ENCODE measurements around the gene RHBDF2.
"Not testable (repeated sequence)": the region's sequence is repeated elsewhere in the genome, so short reads cannot be mapped to it uniquely, and the experiment has no call there.

RHBDF2 gene

DNA sequence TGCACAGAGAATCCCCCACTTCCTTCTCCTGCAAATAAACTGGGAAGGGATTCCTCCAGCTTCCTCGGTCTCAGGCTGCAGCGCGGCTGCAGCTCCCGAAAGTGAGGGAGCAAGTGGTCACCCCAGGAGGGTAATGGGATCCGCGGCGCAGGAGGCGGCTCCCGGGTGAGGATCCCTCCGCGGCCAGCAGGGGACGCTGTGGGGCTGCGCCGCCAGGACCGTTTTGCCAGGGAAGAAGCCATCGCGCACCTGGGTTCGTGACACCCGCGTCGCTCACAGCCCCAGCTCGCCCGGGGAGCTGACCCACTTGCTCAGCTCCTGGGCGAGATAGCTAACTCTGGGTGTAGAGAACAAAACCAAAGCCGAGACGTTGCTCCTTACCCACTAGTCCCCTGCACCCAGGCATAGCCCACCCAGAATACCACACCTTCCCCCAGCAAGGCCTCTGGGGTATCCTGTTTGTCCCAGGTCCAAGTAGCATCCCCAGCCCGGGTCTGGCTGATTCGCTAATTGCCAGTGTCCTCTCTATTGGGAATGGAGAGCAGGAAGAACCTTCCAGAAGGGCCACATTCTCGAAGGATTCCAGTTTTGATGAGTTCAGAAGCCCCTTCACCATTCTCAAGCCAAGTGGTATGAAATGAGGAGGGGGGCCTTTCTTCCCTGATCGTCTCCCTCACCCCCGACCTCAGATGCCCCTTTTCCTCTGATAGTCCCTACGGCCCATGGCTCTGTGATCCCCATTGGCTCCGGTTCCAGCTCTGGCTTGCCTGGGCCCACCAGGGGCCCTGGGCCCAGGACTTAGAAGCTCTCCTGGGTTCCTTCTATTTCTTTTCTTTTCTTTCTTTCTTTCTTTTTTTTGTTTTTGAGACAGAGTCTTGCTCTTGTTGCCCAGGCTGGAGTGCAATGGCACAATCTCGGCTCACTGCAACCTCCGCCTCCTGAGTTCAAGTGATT is 22.1 kb upstream of the RHBDF2 start:
- DNase-seq = peak; percentile 43 to 62

DNA sequence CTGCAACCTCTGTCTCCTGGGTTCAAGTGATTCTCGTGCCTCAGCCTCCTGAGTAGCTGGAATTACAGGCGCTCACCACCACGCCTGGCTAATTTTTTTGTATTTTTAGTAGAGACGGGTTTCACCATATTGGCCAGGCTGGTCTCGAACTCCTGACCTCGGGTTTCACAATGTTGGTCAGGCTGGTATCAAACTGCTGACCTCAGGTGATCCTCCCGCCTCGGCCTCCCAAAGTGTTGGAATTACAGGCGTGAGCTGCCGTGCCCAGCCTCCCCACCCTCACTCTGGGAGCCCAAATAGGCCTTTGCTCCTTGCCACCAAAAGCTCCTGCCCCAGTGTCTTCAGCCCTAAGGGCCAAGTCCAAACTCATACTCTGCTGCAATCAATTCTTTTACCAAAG is 20.5 kb upstream of the RHBDF2 start:
- DNase-seq = not testable (repeated sequence)

DNA sequence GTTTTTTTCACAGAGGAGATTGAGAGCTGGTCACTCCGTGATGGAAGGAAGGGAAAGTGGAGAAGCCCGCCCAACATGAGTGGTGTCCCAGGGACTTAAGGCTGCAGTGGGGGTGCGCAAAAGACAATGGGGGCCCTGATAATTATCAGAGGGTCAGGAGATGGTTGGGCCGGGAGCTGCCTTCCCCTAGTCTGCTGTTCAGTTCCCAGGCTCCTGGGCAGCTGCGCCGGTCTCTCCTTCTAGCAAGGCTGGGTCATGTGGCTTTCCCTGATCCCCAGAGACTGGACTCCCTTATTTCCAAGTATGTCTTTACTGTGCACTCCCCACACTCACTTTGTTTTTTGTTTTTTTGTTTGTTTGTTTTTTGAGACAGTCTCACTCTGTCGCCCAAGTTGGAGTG is 20.0 kb upstream of the RHBDF2 start:
- no peak for DNase-seq

DNA sequence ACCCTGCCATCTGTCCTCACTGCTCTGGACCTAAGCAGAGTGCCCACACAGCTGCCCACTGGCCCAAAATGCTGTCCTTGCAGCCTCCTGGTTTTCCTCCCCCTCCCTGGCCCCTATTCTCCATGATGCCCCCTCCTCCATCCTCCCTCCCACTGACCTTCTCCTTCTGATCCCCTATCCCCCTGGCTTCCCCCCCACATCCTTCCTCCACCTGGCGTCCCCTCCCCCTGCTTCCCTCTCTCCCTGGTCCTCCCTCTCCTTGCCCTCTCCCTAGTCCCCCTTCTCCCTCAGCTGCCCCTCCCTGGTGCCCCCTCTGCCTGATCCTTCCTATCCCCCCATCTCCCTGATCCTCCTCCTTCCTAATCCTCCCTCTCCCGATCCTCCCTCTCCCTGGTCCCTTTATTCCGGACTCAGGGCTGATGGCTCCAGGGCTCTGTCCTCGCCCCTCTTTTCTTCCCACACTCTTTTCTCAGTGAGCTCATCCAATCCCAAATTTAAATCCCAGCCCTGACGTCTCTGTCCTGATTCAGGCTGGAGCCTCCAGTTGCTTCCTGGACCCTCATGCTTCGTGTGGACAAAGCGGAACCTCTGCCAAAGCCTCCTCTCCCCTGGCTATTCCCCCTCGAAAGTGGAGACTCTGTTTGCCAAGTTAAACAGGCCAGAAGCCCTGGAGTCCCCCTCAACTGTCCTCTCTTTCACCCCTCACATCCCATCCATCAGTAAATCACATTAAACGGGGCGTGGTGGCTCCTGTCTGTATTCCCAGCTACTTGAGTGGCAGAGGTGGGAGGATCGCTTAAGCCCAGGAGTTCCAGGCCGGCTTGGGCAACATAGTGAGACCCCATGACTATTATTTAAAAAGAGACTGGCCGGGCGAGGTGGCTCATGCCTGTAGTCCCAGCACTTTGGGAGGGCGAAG is 18.1 kb upstream of the RHBDF2 start:
- no peak for DNase-seq

DNA sequence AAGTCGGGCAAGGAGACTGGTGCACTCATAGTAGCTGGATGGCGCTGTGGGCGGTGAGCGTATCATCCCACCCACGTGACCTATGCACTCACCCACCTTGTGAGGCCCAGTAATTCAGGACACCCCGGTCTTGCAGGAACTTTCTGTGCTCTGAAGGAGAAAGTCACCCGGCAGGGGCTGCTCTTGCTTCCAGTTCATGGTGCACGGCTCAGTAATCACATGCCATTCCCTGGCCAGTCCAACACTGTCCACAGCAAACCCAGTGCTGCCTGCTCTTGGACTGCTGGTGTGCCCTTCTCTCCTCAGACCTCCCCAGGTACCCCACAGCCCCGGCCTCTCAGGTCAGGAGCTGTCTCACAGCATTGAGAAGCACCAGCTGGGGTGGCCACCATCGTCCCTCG is 16.4 kb upstream of the RHBDF2 start:
- no peak for DNase-seq

DNA sequence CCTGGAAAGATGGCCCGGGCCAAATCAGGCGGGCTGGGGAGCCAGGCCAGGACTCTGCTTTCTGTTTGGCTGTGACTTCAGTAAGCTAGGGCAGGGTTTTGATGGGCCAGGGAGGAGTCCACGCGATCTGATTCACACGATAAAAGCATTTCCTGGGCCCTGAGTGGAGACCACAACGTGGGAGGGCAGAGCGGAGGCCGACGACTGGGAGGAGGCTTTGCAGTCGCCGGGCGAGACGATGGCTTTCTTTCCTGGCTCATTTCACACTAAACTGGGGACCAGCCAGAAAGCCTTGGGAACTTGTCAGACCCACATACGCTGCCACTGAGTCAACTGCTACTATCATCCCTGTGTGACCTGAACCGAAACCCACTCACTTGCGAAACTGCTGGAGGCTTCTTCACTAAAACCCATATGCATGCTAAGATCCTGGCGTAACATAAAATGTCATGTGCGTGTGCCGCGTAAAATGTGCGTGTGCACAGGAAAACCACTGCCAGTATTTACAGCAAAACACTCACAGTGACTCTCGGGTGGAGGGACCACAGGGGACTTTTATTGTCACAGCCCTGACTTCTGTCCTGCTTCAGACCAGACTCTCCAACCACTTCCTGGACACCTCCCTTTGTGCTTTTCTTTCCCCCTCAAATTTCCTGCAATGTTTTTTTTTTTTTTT is 14.2 kb upstream of the RHBDF2 start:
- DNase-seq = no peak

DNA sequence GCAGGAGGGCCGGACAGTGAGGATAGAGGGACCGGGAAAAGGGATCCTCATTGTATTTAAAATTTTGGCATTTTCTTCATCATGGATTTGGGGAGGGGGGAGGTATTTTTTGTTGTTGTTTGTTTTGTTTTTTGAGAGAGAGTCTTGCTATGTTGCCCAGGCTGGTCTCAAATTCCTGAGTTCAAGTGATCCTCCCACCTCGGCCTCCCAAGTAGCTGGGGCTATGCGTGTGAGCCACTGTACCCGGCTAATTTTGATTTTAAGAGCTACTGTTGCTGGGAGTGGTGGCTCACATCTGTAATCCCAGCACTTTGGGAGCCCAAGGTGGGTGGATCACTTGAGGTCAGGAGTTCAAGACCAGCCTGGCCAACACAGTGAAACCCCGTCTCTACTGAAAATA is 13.1 kb upstream of the RHBDF2 start:
- DNase-seq = not testable (repeated sequence)

DNA sequence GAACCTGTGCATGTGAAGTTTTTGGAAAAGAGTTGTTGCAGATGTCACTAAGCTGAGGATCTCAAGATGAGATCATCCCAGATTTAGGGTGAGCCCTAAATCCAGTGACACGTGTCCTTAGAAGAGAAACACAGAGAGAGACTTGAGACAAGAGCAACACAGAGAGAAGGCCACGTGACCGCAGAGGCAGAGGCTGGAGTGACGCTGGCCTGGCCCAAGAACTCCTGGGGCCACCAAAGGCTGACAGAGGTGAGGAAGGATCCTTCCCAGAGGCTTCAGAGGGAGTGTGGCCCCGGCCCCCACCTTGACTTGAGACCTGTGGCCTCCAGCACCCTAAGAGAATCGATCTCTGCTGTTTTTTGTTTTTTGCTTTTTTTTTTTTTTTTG is 12.1 kb upstream of the RHBDF2 start:
- no peak for DNase-seq

DNA sequence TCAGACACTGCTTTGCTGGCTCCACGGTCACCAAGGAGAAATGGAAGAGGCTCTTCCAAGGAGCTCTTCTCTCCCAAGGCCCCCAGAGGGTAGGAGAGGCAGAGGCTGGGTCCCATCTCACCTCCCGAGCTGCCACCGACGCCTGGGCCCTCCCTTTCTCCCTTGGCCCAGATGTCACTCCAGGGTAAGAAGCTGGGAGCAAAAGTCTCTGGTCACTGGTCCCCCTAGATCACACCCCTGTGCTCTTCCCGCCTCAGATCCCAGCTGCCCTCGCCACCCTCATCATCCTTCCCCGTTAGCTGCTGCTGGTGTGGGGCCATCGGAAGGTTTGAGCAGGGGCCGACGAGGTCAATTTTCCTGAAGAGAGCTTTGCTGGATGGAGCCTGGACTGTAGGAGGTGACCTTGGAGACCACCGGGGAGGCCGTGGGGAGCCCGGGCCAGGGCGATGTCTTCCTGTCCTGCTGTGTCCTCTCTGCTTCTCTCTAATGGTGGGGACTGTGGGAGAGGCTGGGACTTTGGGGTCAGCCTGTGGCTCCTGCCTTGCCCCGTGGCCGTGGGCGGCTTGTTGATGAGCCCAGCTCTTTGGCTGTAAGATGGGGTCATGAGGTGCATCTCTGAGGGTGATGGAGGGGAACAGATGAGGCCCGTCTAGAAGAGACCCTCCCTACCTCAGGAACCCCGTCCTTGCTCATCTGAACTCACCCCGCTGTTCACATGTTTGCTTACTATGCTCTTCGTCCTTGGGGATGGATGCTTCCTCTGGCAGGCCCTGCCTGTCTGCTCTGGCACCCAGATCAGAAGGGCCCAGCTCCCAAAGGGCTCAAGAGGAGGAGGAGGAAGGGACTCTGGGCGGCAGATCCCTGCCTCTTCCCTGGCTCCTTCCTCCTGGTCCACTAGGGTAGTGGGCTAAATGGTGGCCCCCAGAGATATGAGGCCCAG is 11.4 kb upstream of the RHBDF2 start:
- no peak for DNase-seq

DNA sequence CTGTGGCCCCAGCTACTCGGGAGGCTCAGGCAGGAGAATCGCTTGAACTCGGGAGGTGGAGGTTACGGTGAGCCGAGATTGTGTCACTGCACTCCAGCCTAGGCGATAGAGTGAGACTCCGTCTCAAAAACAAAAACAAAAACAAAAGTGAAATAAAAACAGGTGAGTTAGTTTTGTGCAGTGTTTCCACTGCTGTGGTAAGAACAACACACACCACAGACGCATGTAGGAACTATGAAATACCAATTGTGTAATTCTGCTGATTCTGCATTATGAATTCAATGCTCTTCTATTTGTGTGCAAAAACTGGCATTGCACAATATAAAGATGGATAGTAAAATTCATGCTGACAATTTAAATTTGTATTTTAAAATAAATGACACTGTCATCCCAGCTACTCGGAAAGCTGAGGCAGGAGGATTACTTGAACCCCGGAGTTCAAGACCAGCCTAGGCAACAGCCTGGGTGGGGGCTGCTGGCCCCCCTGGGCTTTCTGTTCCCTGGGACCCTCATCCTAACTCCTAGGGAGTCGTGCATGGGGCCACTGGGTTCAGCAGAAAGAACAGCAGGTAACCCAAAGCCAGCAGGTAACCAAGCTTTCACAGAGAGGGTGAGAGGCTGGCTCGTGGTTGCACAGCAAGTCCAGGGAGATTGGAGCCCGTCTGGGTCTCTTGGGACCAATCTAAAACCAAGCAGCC is 10.6 kb upstream of the RHBDF2 start:
- DNase-seq = no peak

DNA sequence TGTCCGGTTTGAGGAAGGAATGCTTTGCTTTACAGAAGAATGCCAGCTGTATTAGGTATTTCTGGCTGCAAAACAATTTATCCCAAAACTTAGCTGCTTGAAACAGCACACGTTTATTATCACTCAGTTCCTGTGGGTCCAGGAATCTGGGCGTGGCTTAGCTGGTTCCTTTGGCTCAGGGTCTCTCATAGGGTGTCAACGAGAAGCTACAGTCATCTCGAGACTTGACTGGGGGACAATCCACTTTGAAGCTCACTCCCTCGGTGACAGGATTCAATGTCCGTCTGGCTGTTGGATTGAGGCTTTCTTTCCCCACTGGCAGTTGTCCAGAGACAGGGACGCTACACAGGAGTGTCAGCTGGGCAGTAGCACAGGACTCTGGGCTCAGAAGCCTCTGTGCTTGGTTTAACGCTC is 9.6 kb upstream of the RHBDF2 start:
- DNase-seq = no peak

DNA sequence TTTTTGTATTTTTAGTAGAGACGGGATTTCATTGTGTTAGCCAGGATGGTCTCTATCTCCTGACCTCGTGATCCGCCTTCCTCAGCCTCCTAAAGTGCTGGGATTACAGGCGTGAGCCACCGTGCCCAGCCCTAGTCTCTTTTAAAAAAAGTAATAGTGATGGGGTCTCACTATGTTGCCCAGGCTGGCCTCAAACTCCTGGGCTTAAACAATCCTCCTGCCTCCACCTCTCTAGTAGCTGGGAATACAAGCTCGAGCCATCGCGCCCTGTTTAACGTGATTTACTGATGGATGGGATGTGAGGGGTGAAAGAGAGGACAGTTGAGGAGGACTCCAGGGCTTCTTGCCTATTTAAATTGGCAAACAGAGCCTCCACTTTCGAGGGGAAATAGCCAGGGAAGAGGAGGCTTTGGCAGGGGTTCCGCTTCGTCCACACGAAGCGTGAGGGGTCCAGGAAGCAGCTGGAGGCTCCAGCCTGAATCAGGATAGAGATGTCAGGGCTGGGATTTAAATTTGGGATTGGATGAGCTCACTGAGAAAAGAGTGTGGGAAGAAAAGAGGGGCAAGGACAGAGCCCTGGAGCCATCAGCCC is 7.3 kb upstream of the RHBDF2 start:
- not testable (repeated sequence) for DNase-seq

DNA sequence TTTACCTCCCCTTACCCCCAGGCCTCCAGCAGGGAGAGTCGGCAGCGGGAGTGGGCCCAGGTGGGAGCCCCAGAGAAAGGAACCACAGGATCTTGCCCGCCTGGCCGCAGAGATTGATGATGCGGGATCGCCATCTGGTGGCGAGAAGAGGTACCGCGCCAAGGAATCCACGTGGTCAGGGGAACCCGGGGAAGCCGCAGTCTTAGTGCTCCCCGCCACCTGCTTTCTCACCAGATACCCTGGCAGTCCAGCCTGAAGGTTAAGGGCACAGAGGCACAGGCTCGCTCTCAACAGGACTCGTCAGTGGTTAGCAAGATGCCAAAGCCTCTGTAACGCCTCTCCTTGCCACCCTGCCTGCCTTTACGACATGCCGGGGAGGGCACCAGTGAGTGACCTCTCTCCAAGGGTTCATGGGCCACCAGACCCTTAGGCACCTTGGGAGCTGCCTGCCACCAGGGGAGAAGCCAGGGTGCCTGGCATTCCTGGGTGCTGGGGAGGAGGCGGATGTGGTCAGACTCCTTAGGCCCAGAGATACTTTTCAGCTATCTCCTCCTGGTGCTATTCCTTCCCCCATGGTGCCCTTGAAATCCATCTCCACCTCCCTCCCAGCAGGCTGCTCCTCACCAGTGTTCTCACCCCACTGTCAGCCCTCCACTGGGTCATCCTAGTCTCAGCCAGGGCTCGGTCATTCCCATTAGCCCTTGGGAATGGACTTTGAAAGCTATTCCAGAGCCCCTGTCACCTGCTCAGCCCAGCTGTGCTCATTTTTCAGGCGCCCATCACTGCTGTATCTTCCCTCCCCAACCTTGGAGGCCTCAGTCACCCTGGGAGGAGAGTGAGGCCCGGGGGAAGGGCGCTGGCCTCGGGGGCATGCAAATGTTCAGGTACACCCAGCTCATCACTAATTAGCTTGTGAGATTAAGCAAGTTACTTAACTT is 5.5 kb upstream of the RHBDF2 start:
- DNase-seq = peak; percentile 66 to 79

DNA sequence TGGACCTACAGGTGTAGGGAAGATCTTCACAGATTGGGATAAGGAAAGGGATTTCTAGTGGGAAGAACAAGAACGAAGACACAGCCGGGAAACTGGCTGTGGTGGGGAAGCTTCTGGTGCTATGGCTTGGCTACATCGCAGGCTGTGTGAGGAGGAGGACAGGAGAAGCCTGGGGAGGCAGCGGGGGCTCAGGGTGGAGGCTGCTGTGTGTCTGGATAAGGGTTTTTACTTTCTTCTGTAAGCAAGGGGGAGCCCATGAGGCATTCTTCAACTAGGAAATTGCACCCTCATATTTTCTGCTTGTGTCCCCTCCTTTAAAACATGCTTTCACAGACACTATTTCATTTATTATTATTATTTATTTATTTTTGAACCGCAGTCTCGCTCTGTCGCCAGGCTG is 2.9 kb upstream of the RHBDF2 start:
- no peak for DNase-seq

DNA sequence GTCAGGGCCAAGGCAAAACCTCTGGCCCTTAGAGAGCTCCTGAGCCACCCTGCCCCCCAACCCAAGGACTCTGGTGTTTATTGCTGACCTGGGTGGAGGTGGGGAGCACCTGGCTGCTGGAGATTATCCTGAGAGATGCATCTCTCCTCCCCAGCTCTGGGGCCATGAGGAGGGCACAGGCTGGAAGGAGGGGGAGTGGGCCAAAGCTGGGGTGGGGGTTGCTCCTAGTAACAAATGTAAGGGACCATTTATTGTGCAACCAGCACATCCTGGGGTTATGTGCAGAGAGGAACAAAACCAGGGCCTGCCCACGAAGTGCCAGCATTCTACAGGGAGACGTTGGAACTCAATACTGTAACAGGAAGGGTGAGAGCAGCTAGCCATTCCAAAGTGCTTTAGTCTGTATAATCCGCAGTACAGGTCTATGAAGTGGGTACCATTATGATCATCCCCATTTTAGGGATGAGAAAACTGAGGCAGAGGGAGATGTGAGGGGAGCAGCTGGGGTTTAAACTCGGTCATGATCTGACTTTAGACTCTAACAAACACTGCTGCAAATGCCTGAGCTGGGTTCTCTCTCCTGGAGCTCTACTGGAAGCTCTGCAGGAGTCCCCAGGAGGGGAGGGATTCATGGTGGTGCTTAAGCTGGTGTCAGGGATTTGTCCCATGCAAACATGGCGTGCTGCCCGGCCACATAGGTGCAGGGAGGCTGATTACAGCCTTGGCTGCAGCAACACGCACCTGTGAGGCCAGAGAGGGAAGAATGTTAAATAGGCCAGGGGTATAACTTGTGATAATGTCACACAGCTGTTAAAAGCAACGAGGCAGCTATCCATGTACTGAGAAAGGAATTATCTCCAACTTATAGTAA is 1.4 kb upstream of the RHBDF2 start:
- no peak for DNase-seq

DNA sequence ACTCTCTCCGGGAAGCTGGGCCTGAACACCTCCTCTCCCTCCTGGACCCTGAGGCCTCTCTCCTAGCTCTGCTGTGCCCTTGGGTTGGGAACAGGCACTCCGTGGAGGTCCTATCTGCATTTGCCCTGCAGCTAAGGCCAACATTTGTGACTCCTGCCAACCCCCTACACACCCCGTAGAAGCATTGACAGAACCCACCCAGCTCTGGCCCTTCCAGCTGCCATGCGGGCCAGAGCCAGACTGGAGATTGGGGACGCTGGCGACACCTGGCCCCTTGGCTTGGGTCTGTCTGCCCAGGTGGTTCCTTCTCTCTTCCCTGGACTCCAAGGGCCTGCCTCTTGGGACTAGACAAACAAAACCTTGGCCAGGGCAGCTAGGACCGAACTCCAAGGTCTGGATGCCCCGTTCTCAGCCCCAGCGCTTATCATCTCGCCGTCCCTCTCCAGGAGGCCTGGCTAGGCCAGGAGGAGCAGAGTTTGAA is 644 bp upstream of the RHBDF2 start:
- no peak for DNase-seq

DNA sequence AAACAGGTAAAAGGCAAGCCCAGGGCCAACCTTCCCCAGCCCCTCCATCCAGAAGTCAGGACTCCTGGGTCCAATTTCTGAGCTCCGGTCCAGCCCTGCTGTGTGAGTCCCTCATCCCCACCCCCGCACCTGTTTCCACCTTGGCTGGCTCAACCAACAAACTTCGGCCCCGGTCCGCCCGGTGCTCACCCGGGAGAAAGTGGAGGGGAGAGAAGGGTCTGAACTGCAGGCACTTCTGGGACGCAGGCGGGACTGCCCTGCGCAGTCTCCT is 541 bp downstream of the RHBDF2 start:
- no peak for DNase-seq

DNA sequence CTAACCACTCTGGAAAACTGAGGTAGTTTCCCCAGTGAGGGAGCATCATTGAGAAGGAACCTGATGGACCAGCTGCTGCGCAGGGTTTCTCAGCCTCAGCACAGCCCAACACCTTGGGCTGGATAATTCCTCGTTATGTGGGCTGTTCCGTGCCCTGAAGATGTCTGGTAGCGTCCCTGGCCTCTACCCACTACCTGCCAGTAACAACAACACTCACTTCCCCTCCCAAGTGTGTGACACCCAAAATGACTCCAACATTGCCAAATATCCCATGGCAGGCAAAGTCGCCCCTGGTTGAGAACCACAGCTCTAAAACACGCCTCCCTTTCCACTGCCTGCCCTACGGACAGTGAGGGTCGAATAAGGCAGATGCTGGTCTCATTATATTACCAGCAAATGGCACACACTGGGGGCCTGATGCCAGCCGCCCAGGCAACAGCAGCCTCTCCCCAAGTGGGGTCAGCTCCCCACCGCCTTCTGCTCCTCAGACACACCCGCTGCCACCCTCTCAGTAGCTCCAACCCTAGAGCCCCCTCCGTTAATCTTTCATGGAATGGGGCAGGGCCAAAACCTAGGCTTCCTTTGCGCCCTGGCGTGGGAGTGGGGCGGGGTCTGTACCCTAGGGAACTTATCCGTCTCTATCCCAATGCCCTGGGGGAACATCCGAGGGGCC is 1.0 kb downstream of the RHBDF2 start:
- no peak for DNase-seq

Data from SHP77 (cell line).